Cerebellar nuclear complex (tissue), 1 donor: Measurements from ENCODE around the gene CCDC171.
"Not testable (repeated sequence)": the region's sequence is repeated elsewhere in the genome, so short reads cannot be mapped to it uniquely, and the experiment has no call there.

Source experiments
- DNase-seq, 2 experiments: peaks; one replicate each; lab custom pipeline; 2025; lab: John Stamatoyannopoulos, UW

The CCDC171 gene

GRCh38 chr9:15552636-15553527 lies at the start of gene CCDC171:
TSS of gene CCDC171 (plus strand) at chr9:15553043. CDS start at chr9:15564089, 11,046 bp downstream.
- peak; percentile 55 to 56 for DNase-seq

GRCh38 chr9:15505921-15506320 lies 46.9 kb upstream of the CCDC171 start:
- DNase-seq: no peak

DNA sequence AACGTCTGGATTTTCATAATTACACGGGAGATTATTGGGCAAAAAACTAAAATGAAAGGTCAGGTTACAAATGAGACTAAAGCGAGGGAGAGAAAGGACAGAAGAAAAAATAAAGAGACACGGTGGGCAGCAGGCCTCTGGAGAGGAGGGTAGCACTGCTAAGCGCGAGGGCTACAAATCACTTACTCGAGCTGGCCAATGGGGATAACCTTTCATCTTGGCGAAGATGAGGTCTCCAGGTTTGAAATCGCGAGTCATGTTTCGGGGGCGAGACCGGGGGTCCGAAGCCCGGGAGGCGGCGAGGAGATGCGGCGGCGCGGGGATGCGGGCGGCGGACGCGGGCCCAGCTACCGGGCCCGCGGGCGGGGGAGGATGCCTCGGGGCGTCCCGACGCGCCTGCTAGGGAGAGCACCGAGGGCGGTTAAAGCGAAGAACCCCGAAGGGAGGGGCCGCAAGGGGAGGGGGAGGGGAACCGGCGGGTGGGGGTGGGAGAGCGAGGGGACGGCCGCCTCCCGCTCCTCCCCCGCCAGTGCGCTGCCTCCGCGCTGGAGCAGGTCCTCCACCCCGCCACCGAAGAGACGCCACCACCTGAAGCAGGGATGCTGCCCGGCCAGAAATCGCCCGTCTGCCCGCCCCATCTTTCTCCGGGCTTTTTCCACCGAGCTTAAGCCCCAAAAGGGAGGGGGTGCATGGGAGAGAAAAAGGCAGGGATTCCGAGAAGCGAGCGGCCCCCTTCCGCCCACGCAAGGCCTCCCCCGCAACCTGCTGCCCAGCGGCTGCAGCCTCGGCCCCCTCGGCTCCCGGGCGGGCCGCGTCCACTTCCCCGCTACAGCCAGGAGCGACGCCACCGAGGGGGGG lies 42.7 kb upstream of the CCDC171 start:
- peak in 1 of 2 experiments; percentile 21 for DNase-seq

GRCh38 chr9:15510789-15511575 lies 41.9 kb upstream of the CCDC171 start, which contains the start of gene PSIP1:
TSS of gene PSIP1 (minus strand) at chr9:15510970. CDS start at chr9:15510188, 782 bp downstream.
- peak in 1 of 2 experiments; percentile 82 for DNase-seq

DNA sequence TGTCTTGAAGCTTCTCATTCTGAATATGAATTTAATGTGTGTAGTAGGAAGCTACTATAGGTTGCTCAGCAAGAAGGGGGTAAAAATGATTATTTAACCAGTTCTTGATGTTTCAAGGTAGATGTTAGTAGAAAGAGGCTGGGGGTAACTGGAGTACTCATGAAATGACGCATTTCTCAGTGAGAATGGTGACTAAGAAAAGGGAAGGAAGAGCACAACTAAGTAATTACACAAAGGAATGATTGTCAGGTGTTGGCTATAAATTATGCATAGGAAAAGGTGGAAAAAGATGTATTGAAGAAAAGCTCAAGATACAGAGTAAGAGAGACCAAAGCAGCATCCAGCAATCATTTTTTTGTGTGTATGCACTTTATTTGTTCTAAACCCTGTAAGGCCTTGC lies 40.6 kb upstream of the CCDC171 start:
- no peak for DNase-seq

- DNase-seq: no peak
These were observed 40.0 kb upstream of the CCDC171 start for GRCh38 chr9:15512889-15513288.

GRCh38 chr9:15513335-15513734 lies 39.5 kb upstream of the CCDC171 start:
- no peak for DNase-seq

DNA sequence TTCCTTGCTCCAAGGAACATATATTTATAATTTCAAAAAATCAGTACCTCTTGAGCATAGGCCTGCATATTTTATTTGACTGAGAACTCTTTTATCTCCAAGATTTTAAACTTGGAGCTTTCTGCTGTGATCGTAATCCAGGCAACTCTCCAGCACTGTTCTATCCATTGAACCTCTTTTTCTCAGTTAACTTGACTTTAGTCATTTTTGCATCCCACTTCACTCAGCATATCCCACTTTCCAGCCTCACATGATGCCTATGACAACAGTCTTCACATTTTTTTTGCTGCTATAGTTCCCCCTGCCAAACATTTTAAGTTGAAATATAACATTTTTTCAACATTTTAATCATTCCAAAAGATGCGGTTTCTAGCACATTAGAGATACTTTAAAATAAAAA lies 33.0 kb upstream of the CCDC171 start:
- no peak for DNase-seq

DNA sequence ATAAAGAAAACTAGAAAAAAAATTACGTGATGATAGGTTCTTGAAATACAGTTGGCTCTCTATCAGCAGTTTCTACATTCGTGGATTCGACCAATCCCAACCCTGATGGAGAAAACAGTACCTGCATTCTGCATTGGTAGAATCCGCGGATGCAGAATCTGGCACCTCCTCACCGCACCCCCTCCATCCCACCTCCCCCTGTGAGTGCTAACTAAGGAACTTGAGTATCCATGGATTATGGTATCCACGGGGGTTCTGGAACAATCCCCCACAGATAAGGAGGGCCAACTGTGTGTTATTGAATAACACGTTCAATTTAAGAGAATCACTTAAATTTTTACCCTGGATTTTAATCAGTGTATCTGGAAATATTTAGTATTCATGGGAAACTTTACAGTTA lies 31.6 kb upstream of the CCDC171 start:
- DNase-seq: no peak

GRCh38 chr9:15522130-15522755 lies 30.6 kb upstream of the CCDC171 start:
- DNase-seq: no peak

GRCh38 chr9:15524845-15525455 lies 27.9 kb upstream of the CCDC171 start:
- DNase-seq: no peak

- DNase-seq: no peak
These were observed 26.9 kb upstream of the CCDC171 start for GRCh38 chr9:15525958-15526357.

DNA sequence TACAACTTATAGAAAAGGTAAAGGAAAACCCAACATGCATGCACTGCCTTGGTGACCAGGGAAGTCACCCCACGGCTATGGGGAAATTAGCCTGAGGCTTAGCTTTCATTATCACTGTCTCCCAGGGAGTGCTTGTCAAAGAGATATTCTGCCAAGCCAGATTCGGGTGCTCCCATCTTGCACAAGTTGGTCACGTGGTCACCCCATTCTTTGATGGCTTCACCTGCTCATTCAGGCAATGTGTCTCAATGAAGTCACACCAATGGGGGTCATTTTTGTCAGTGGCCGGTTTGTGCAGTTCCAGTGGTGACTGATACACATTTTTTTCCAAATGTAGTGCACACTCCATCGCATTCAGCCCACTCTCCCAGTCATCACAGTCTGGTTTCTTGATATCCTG lies 25.8 kb upstream of the CCDC171 start:
- not testable (repeated sequence) for DNase-seq

GRCh38 chr9:15529566-15530324 lies 23.1 kb upstream of the CCDC171 start:
- DNase-seq: no peak

DNA sequence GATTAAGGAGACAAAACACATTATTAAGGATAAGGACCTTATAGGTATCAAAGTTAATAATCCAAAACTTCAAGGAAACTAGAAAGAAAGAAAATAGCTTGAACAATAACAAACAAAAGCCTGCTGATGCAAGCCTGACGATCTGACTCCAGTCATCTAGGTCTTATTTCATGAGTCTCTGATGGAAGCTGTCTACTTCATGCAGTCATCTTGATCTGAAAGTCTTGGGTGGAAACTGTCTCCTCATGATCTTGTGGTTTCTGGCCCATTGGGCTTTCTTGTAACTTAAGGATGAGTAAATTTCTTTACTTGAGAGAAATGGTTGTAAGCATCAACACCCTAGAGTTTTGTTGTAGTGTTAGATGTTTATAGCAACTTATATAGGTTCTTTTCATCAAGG lies 21.5 kb upstream of the CCDC171 start:
- no peak for DNase-seq

GRCh38 chr9:15541872-15542271 lies 11.0 kb upstream of the CCDC171 start:
- DNase-seq: no peak

DNA sequence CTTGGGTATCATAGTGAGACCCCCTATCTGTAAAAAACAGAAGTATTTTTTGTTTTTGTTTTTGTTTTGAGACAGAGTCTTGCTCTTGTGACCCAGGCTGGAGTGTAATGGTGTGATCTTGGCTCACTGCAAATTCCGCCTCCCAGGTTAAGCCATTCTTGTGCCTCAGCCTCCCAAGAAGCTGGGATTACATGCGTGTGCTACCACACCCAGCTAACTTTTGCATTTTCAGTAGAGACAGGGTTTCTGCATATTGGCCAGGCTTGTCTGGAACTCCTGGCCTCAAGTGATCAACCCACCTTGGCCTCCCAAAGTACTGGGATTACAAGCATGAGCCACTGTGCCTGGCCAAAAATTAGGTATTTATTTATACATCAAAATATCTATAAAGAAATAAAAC lies 10.2 kb upstream of the CCDC171 start:
- no peak for DNase-seq

GRCh38 chr9:15543047-15543813 lies 9.6 kb upstream of the CCDC171 start:
- DNase-seq: no peak

GRCh38 chr9:15549611-15550010 lies 3.2 kb upstream of the CCDC171 start:
- DNase-seq: no peak

GRCh38 chr9:15553528-15553898 lies 670 bp downstream of the CCDC171 start:
- DNase-seq: no peak
